GM18517 (cell line): ENCODE measurements around the gene TTC19.
"Not testable (repeated sequence)": the region's sequence is repeated elsewhere in the genome, so short reads cannot be mapped to it uniquely, and the experiment has no call there.

Experiments
- ATAC-seq: cut with Tn5 transposase; IDR thresholded peaks from one replicate; pipeline ENCODE4 v1.9.1; 2021; ENCODE audit warnings: mild to moderate bottlenecking, moderate library complexity; ENCODE audit not compliant: unreplicated experiment

TTC19 gene

GRCh38 chr17:16027708-16028584 is 28.3 kb downstream of the TTC19 start:
- ATAC-seq, result peak; percentile 83

DNA sequence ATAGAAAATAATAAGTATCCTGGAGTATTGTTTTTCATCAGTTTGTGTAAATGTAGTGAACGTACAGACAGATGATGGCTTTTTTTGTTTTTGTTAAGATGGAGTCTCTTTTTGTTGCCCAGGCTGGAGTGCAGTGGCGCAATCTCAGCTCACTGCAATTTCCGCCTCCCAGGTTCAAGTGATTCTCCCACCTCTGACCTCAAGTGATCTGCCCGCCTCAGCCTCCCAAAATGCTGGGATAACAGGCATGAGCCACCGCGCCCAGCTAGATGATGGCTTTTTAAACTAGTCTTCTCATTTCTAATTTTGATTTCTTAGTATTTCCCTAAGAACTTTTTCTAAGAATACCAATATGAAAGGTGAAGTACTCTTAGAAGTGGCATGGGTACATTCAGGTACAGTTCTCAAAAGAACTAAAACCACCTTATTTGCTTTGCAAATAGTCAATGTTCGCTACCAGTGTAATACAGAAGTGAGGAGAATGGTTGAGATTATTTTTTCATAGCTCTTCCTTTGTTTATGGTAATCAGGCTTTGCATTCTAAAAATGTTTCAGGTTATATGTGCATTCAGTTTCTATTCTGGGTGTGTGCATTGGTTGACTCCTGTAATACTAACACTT is 34.2 kb downstream of the TTC19 start:
- no peak for ATAC-seq

DNA sequence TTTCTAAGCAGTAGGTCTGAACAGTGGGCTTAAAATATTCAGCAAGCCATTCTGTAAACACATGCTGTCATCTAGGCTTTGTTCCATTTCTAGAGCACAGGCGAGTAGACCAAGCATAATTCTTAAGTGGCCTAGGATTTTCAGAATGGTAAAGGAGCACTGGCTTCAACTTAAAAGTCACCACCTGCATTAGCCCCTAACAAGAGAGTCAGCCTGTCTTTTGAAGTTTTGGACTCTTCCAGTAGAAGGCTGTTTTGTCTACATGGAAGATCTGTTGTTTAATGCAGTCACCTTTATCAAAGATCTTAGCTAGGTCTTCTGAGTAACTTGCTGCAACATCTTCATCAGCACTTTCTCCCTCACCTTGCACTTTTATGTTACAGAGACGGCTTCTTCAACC is 36.6 kb downstream of the TTC19 start:
- ATAC-seq, result no peak

- no peak for ATAC-seq
These were observed 38.0 kb downstream of the TTC19 start for GRCh38 chr17:16037636-16038035.

GRCh38 chr17:16040710-16041251 is 41.2 kb downstream of the TTC19 start:
- ATAC-seq, result no peak

DNA sequence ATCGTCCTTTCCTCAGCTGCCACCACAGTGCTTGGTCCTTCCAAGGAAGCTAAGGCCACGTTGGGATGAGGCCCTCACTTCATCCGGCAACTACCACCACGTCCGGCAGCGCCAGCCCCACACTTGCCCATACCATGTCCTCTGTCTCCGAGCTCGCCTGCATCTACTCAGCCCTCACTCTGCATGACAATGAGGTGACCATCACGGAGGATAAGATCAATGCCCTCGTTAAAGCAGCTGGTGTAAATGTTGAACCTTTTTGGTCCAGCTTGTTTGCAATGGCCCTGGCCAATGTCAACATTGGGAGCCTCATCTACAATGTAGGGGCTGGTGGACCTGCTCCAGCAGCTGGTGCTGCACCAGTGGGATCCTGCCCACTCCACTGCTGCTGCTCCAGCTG is 44.9 kb downstream of the TTC19 start:
- no peak for ATAC-seq

DNA sequence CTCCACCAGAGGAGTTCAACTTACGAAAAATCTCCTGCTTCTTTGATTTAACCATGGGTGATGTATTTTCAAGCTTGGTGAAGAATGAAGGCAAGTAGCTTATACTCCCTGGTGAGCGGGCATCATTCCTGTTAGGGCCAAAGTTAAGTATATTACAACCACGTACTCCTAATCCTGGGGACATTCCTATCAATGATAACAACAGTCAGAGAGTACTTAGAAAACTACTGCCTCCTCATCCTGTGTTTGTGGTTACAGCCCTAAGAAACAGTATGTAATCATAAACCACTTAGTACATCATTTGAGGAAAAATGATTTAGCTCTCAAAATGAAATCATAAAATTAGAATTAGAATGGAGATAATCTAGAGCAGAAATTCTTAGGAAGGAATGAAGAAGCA is 47.3 kb downstream of the TTC19 start:
- ATAC-seq, result no peak

- ATAC-seq, result no peak
These were observed 49.3 kb downstream of the TTC19 start for GRCh38 chr17:16048811-16049449.

GRCh38 chr17:16050844-16051243 is 51.2 kb downstream of the TTC19 start:
- no peak for ATAC-seq

DNA sequence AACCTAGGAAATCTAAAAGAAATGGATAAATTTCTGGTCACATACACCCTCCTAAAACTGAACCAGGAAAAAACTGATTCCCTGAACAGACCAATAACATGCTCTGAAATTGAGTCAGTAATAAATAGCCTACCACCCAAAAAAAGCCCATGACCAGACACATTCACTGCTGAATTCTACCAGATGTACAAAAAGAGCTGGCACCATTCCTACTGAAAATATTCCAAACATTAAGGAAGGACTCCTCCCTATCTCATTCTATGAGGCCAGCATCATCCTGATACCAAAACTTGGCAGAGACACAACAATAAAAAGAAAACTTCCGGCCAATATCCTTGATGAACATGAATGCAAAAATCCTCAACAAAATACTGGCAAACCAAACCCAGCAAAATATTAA is 52.9 kb downstream of the TTC19 start:
- no peak for ATAC-seq

GRCh38 chr17:16055139-16055538 is 55.5 kb downstream of the TTC19 start:
- ATAC-seq, result not testable (repeated sequence)

- ATAC-seq, result no peak
These were observed 62.0 kb downstream of the TTC19 start for GRCh38 chr17:16061631-16062030.

GRCh38 chr17:16066125-16066524 is 66.5 kb downstream of the TTC19 start:
- no peak for ATAC-seq

- no peak for ATAC-seq
These were observed 68.7 kb downstream of the TTC19 start for GRCh38 chr17:16068323-16068722.

- no peak for ATAC-seq
These were observed 72.4 kb downstream of the TTC19 start for GRCh38 chr17:16072031-16072430.

DNA sequence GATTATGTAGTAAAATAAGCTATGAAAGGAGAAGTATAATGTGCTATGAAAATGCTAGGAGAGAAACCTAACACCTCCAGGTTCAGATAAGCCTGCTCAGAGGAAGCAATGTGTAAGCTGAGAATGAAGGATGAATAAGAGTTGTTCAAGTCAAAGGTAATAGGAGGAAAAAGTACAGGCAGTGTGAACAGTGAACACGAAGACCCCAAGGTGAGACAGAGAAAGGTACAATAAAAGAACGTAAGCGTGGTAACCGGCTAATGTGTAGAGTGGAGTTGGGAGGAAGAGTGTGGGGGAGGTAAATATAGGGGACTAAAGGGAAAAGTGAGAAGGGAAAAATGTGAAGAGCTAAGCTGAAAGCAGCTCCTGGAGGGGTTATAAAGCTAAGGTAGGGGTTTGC is 74.2 kb downstream of the TTC19 start:
- ATAC-seq, result no peak

DNA sequence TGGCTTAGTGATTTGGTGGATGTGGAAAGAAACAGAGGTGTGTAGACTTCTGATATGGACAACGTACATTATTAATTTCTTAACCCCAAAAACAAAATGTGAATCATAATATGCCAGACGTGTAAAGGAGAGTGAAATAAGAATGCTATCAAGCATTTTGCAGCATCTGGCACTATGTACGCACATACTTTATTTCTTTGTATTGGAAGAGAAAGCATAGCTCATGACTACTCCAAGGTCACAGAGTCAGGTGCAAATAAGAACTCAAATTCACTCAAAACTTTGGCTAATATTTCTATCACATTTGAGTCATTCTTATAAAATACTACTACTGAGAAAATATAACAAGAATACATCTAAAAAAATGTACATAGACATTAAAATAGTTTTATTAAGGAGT is 74.8 kb downstream of the TTC19 start:
- no peak for ATAC-seq

GRCh38 chr17:16075949-16076348 is 76.3 kb downstream of the TTC19 start:
- ATAC-seq, result no peak
